ENCODE measurements around the gene NAALADL2. TPM values are rescaled to one million over a fixed set of nuclear protein-coding genes. Genes with fewer than 3 reads are reported as not detected.
"Not testable (repeated sequence)": the region's sequence is repeated elsewhere in the genome, so short reads cannot be mapped to it uniquely, and the experiment has no call there.

The NAALADL2 gene
- total RNA-seq, 2 experiments from 2014 or later: not detected

DNA sequence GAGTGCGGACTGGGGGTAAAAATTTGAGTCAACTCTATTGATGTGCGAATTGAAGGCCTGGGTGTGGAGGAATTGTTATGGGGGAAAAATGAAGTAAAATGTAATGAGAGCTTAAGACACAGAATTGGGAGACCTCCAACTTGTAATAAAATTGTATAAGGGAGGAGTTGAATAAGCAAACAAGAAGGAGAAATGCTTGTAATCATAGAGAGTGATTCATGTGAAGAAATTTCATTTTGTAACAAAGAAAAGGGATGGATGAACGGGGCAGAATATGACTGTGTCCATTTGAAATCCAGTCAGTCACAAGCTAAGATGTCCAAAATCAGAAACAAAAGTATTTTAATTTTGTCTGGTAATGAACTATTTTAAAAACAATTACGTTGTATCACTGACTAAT lies 552.3 kb downstream of the NAALADL2 start:
- Mint-ChIP-seq H3K4me1 (no peaks in the 10 kb centered on the region), H3K36me3 (no peaks in the 10 kb centered on the region), H3K4me3 (no peak overlapping the region), H3K27ac (no peak overlapping the region), H3K27me3 (no peaks in the 10 kb centered on the region), H3K9me3 (ENCODE audit: low read depth) (peaks cover 3% of the 10 kb centered on the region)
- CTCF ChIA-PET: no interaction called here
- ATAC-seq (no peak), DNase-seq (no peak)

DNA sequence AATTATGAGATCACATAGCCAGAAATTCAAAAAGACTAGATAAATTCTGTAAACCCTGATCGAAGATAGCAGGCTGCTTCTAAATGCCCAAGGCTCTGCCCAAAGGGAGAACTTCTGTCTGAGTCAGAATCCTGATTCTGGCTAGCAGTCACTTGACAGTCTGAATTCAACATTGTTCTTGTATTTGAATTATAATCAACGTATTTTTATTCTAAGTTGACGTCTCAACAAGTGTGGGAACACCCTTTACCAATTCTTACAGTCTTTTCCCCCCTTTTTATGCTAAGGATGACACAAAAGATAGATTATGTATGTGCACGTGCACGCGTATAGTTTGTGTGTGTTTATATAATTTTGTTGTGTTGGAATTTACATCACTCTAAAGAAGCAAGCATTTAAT lies 552.8 kb downstream of the NAALADL2 start:
- Mint-ChIP-seq H3K9me3 (ENCODE audit: low read depth) (peaks cover 3% of the 10 kb centered on the region), H3K27ac (no peak overlapping the region), H3K36me3 (no peaks in the 10 kb centered on the region), H3K4me3 (no peak overlapping the region), H3K27me3 (no peaks in the 10 kb centered on the region), H3K4me1 (no peaks in the 10 kb centered on the region)
- CTCF ChIA-PET: no interaction called here
- ATAC-seq (no peak), DNase-seq (no peak)

GRCh38 chr3:175413926-175414325 lies 554.8 kb downstream of the NAALADL2 start:
- Mint-ChIP-seq H3K9me3 (ENCODE audit: low read depth) (peaks cover 6% of the 10 kb centered on the region), H3K4me3 (no peak overlapping the region), H3K27ac (no peak overlapping the region), H3K27me3 (no peaks in the 10 kb centered on the region), H3K36me3 (no peaks in the 10 kb centered on the region), H3K4me1 (no peaks in the 10 kb centered on the region)
- DNase-seq (no peak), ATAC-seq (no peak)
- CTCF ChIA-PET: no interaction called here

DNA sequence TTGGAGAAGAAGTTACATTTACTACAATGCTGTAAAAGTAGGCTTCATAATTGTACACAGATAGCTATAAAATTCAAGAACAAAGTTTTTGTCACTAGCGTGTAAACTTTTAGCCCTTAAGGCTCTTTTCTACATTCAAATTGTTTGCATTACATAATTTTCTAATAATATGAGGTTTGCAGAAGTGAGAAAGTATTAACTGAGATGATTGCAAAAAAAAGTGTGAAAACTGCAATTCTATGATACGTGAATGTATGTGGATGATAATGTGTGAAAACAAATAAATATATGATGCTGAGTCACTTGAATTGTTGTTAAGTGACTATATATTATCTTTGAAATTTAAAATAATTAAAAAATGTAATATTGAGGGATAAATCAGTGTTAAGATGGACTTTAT lies 557.5 kb downstream of the NAALADL2 start:
- Mint-ChIP-seq H3K27me3 (no peaks in the 10 kb centered on the region), H3K27ac (no peak overlapping the region), H3K4me3 (no peak overlapping the region), H3K9me3 (ENCODE audit: low read depth) (peaks cover 6% of the 10 kb centered on the region), H3K4me1 (no peaks in the 10 kb centered on the region), H3K36me3 (no peaks in the 10 kb centered on the region)
- CTCF ChIA-PET: no interaction called here
- no peak for ATAC-seq
- no peak for DNase-seq

GRCh38 chr3:175417426-175417825 lies 558.3 kb downstream of the NAALADL2 start:
- Mint-ChIP-seq H3K4me3 (no peak overlapping the region), H3K27ac (no peak overlapping the region), H3K4me1 (no peaks in the 10 kb centered on the region), H3K27me3 (no peaks in the 10 kb centered on the region), H3K9me3 (ENCODE audit: low read depth) (peaks cover 6% of the 10 kb centered on the region), H3K36me3 (no peaks in the 10 kb centered on the region)
- DNase-seq: no peak
- CTCF ChIA-PET: no interaction called here
- ATAC-seq: no peak

- CTCF ChIA-PET: no interaction called here
- Mint-ChIP-seq H3K9me3 (ENCODE audit: low read depth) (peaks cover 2% of the 10 kb centered on the region), H3K36me3 (no peaks in the 10 kb centered on the region), H3K4me1 (no peaks in the 10 kb centered on the region), H3K4me3 (no peak overlapping the region), H3K27ac (no peak overlapping the region), H3K27me3 (no peaks in the 10 kb centered on the region)
- no peak for DNase-seq
- no peak for ATAC-seq
Measured at GRCh38 chr3:175421902-175422301, 562.8 kb downstream of the NAALADL2 start.

- ATAC-seq (no peak), DNase-seq (no peak)
- Mint-ChIP-seq H3K4me1 (no peaks in the 10 kb centered on the region), H3K36me3 (no peaks in the 10 kb centered on the region), H3K9me3 (ENCODE audit: low read depth) (peaks cover 2% of the 10 kb centered on the region), H3K27me3 (no peaks in the 10 kb centered on the region), H3K4me3 (no peak overlapping the region), H3K27ac (no peak overlapping the region)
- CTCF ChIA-PET: no interaction called here
Measured at GRCh38 chr3:175422744-175423143, 563.6 kb downstream of the NAALADL2 start.

DNA sequence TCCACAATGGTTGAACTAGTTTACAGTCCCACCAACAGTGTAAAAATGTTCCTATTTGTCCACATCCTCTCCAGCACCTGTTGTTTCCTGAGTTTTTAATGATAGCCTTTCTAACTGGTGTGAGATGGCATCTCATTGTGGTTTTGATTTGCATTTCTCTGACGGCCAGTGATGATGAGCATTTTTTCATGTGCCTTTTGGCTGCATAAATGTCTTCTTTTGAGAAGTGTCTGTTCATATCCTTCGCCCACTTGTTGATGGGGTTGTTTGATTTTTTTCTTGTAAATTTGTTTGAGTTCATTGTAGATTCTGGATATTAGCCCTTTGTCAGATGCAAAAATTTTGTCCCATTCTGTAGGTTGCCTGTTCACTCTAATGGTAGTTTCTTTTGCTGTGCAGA lies 564.7 kb downstream of the NAALADL2 start:
- H3K36me3 Mint-ChIP-seq; H3K9me3 Mint-ChIP-seq (ENCODE audit: low read depth); H3K4me3 Mint-ChIP-seq; ATAC-seq; H3K27ac Mint-ChIP-seq; H3K4me1 Mint-ChIP-seq; DNase-seq; H3K27me3 Mint-ChIP-seq; CTCF ChIA-PET: not testable (repeated sequence)

DNA sequence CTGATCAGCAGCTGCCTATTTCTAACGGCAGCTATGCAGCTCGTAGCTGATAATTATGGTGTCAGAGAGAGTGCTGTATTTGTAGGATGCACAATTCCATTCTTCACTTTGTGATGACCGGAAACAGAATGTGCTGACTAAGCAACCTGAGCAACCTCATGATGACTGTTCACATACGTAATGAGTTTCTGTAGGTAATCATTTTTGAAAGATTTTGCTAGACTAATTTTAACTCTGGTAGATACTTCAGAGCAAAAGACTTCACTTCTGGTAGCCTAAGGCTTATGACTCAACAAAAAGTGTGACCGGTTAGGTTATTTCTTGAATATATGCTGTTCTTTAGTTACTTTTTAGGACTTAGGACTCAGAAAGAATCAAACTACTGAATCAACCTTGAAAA lies 567.7 kb downstream of the NAALADL2 start:
- ATAC-seq (no peak), DNase-seq (no peak)
- no peak overlapping the region for H3K4me3 Mint-ChIP-seq
- H3K36me3 Mint-ChIP-seq: no peaks in the 10 kb centered on the region
- no peak overlapping the region for H3K27ac Mint-ChIP-seq
- H3K4me1 Mint-ChIP-seq: no peaks in the 10 kb centered on the region
- H3K27me3 Mint-ChIP-seq: no peaks in the 10 kb centered on the region
- CTCF ChIA-PET: no interaction called here
- H3K9me3 Mint-ChIP-seq (ENCODE audit: low read depth): no peaks in the 10 kb centered on the region

GRCh38 chr3:175428466-175428865 lies 569.3 kb downstream of the NAALADL2 start:
- no peak for ATAC-seq
- Mint-ChIP-seq H3K27ac (no peak overlapping the region), H3K4me1 (no peaks in the 10 kb centered on the region), H3K9me3 (ENCODE audit: low read depth) (no peaks in the 10 kb centered on the region), H3K36me3 (no peaks in the 10 kb centered on the region), H3K27me3 (no peaks in the 10 kb centered on the region), H3K4me3 (no peak overlapping the region)
- DNase-seq: no peak
- CTCF ChIA-PET: no interaction called here

DNA sequence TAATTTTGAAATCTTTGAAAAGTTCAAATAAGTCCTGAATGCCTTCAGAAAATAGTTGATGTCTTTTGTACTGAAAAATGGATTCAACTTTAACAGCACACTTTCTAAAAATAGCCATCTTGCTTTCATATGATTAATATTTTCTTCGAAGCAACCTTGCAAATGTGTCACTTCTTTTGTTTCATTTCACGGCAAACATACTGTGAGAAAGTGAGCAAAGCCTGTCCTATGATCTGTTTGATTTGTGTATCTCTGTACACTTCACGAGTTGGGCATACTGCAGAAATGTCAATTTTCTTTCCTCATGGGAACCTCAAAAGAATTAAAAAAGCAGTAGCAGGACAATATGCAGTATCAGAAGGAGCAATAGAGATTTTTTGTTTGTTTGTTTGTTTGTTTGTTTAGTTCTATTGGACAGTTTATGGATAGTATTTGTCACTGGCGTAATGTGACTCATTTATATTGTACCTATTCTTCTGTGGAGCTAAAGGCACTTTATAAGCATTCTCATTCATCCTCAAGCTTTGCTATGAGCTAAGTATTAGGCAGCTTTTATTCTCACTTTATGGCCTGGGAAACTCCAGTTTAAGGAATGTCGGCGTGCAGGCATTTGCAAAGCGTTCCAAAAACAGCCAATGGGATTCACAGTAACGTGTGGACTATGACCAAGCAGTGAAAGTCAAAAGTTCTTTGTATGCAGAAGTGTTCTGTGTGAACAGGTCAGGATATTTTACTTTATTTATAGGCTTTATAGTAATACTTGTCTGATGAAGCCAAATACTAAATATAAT lies 572.0 kb downstream of the NAALADL2 start:
- H3K36me3 Mint-ChIP-seq: no peaks in the 10 kb centered on the region
- DNase-seq (no peak), ATAC-seq (no peak)
- no peak overlapping the region for H3K27ac Mint-ChIP-seq
- H3K4me3 Mint-ChIP-seq: no peak overlapping the region
- CTCF ChIA-PET: no interaction called here
- H3K4me1 Mint-ChIP-seq: no peaks in the 10 kb centered on the region
- no peaks in the 10 kb centered on the region for H3K27me3 Mint-ChIP-seq
- H3K9me3 Mint-ChIP-seq (ENCODE audit: low read depth): no peaks in the 10 kb centered on the region

DNA sequence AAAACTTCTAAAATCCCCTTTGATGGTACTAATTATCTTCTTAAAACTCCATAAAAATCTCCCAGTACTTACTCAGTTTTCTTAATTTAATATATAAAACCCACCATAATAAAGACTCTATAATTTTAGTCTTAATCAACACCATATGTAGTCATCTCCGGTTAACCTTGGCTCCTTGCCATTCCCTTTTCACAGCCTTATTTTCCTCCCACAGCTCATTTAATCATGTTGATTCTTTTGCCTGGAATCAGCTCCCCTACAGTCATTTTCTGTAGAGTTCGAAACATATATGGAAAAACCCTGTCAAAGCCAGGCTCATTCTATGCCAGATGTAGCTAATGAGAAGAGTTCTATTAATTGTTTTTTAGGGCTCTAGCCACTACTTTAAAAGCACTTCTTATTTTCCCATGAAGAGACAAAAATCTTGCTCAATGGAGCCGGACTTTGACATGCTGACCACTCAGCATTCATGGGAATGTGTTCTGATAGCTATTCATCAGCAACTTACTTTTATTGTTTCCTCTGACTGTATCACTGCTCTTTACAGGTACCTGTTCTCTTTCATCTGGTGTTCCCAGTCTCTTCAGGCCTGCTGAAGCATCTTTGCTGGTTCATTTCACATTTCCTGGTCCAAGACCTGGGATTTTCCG lies 573.4 kb downstream of the NAALADL2 start:
- no peak for ATAC-seq
- CTCF ChIA-PET: no interaction called here
- Mint-ChIP-seq H3K4me3 (no peak overlapping the region), H3K27me3 (no peaks in the 10 kb centered on the region), H3K36me3 (no peaks in the 10 kb centered on the region), H3K4me1 (no peaks in the 10 kb centered on the region), H3K27ac (no peak overlapping the region), H3K9me3 (ENCODE audit: low read depth) (no peaks in the 10 kb centered on the region)
- DNase-seq: no peak

GRCh38 chr3:175433026-175433674 lies 574.0 kb downstream of the NAALADL2 start:
- no peak for ATAC-seq
- no peak overlapping the region for H3K27ac Mint-ChIP-seq
- no peaks in the 10 kb centered on the region for H3K36me3 Mint-ChIP-seq
- no peaks in the 10 kb centered on the region for H3K4me1 Mint-ChIP-seq
- no peak for DNase-seq
- no peaks in the 10 kb centered on the region for H3K9me3 Mint-ChIP-seq (ENCODE audit: low read depth)
- H3K27me3 Mint-ChIP-seq: no peaks in the 10 kb centered on the region
- no peak overlapping the region for H3K4me3 Mint-ChIP-seq
- CTCF ChIA-PET: no interaction called here

DNA sequence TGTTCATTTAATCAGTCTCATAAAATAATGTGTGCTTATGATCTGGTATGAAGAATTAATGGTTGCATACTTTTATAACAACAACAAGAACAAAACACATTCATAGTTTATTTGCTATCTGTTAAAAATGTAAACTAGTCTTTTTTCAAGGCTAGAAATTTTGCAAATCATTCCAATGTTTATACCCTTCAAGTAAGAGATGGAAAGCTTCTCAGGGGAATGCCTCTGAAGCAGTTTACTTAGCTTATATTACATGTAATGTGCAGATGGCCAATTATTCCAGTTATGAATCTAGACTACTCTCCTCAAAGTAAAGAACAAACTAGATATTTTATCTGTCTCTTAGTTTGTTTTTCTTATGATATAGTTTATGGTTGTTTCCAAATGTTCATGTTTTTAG lies 575.4 kb downstream of the NAALADL2 start:
- no peaks in the 10 kb centered on the region for H3K9me3 Mint-ChIP-seq (ENCODE audit: low read depth)

More for the DNA sequence above, 575.4 kb downstream of the NAALADL2 start:
- no peaks in the 10 kb centered on the region for H3K4me1 Mint-ChIP-seq
- no peaks in the 10 kb centered on the region for H3K36me3 Mint-ChIP-seq
- H3K27ac Mint-ChIP-seq: no peak overlapping the region
- CTCF ChIA-PET: no interaction called here
- no peak overlapping the region for H3K4me3 Mint-ChIP-seq
- ATAC-seq: no peak
- DNase-seq: no peak
- H3K27me3 Mint-ChIP-seq: no peaks in the 10 kb centered on the region
